IPS-NIHi7 (cell line): ENCODE results near the gene CACNA2D4.

Experiments used
- DNase-seq: peaks from one replicate; pipeline ENCODE4 v3.0.0; 2012; ENCODE audit warnings: mixed read lengths; ENCODE audit errors: extremely low spot score

The CACNA2D4 gene

DNA sequence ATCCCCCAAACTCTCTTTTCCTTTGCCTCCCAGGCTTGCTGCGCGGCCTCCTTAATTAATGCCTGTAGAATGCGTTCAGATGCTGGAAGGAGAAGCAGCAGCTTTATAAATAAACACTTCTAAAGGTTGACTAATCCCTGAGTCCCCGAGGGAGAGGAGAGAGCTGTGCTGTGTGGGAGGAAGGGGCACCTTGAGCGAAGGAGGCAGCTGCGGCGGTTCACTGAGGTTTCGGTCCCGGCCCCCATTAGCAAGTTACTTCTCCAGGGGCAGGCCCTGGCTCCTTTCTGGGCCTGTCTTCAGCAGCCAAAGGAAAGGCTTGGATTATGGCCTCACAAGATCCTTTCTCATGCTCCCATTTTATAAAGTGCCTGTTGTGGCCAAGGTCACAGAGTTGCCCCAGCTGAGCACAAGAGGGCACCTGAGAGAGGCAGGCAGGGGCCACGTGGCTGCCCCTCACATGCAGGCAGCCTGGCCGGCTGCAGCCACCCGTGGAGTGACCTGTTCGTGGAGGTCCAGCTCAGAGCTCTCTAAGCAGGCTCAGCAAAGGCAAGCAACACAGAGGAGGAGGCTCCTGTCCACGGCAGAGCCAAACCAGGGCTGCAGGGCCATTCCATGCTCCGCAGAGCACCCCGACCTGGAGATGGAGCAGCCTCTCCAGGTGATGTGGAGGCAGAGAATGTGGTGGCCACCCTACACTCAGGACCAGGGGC, 15.0 kb upstream of the CACNA2D4 start:
- no peak for DNase-seq

DNA sequence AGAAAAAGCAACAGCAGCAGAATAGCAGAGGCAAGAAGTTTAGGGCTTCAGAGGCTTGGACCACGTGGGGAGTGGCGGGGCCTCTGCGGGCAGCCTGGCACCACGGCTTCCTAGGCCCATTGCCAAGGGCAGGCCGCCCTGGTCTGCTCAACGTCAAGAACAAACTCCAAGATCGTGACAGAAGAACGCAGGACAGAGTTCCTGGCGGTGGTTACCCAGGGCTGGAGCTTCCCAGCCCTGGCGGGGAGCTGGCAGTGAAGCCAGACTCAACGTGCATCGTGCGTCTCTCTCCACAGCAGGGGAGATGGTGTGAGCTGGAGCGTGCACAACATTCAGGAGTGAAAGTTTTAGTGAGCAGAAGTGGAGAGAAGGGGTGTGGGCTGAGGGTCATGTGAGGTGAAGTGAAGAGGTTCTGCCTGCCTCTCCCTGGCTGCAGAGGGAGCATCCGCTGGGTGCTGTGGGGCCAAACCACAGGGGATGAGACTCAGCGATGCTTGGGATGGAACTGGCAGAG, 13.9 kb upstream of the CACNA2D4 start:
- DNase-seq: no peak

DNA sequence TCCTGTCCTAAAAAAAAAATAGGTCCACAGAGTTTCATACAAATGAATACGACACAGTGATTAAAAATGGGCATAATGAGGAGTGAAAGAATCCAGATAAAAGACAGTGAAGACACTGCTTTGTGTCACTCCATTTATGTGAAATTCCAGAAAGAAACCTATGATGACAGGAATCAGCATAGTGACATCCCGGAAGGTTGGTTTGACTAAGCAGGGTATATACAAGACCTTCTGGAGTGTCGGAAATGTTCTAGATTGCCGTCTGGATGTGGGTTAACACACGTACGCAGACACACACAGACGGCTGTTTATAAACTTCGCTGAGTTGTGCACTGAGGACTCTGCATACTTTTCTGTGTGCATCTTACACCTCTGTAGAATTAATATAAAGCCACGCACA, 13.2 kb upstream of the CACNA2D4 start:
- no peak for DNase-seq

- DNase-seq: no peak
These were observed 12.5 kb upstream of the CACNA2D4 start for GRCh38 chr12:1930803-1931597.

DNA sequence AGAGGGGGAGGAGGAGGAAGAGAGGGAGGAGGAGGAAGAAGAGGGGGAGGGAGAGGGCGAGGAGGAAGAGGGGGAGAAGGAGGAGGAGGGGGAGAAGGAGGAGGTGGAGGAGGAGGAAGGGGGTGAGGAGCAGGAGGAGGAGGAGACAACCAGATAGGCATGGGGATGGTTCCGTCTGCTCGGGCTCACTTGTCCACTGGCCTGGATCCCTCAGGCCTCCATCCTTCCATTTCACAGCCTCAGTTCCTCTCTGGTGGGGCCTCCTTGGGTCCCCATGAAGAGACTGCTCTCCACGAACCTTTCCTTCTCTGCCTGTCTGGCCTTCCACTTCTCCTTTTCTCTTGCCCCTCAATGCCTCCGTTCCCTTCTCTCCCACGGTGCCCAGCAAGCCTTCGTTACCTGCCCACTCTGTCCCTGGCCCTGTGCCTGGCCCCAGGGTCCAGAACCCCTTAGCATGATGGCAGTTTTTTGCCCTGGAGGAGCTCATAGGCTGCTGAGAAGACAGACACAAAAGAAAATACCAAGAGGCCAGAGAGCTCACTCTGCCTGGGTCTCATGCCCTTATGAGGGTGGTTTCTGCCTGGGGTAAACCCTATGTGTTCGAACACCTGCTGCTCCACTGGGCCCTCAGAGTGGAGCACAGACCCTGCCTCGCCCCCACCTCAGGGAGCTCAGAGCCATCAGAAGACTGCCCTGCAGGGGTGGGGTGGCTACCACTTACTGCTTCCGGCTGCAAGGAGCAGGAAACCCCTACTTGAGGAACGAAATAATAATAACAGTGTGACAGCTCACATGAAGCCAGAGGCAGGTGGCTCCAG, 11.7 kb upstream of the CACNA2D4 start:
- no peak for DNase-seq

DNA sequence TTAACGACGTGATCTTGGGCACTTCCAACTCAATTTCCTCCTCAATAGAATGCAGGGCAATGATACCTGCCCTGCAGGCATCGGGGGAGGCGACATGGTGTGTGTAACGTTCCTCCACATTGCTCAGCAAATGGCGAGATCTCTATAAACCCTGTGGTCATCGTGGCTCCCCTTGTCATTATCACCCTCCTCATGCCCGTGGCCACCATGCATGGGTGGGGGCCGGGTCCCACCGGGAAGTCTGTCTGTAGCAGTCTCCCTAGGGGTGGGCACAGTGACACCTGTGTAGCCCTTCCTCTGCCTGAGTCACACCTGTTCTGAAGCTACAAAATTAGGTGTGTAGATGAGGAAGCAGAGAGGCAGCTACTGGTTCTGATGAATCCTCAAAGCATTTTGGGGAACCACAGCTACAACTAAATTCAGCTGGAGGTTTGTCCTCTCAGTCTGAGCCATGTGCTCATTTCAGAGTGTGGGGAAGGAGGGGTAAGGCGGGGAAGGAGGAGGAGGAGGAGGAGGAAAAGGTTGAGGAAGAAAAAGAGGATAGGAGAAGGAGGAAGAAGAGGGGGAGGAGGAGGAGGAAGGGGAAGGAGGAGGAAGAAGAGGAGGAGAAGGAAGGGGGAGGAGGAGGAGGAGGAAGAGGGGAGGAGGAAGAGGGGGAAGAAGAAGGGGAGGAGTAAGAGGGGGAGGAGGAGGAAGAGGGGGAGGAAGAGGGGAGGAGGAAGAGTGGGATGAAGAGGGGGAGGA, 11.0 kb upstream of the CACNA2D4 start:
- DNase-seq: no peak

GRCh38 chr12:1928439-1929121, 10.1 kb upstream of the CACNA2D4 start:
- no peak for DNase-seq

GRCh38 chr12:1927751-1928351, 9.4 kb upstream of the CACNA2D4 start:
- DNase-seq: no peak

GRCh38 chr12:1927051-1927680, 8.7 kb upstream of the CACNA2D4 start:
- no peak for DNase-seq

GRCh38 chr12:1926251-1926657, 7.8 kb upstream of the CACNA2D4 start:
- DNase-seq: no peak

GRCh38 chr12:1925684-1926006, 7.2 kb upstream of the CACNA2D4 start:
- DNase-seq: no peak

- DNase-seq: no peak
These were observed 6.7 kb upstream of the CACNA2D4 start for GRCh38 chr12:1924996-1925683.

GRCh38 chr12:1922985-1923384, 4.5 kb upstream of the CACNA2D4 start:
- no peak for DNase-seq

DNA sequence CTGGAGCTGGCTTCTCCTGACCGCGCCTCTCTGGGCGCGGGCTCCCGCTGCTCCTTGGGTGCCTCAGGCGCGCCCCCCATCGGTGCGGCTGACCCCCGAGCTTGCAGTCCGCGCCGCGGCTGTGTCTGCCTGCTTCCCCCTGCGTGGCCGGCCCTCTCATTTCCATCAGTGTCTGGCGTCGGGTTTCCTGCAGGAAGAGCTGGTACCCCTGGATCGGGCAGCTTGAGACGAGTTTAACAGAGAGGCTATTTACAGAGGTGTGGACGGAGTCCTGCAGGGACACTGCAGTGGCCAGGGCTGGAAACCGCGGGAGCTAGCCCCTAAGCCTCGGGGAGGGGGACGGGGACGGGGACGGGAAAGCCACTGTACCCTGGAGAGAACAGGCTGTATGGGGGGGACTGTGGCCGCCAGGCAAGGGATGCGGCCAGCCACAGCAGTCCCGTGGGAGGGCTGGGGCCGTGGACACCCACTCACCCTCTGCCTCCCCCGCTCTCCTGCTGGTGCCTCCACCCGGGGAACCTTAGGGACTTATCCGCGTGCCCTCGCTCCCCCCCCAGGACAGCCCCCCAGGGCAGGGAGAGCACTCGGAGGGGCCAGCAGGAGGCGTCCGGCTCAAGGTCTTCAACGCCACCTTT, 3.7 kb upstream of the CACNA2D4 start:
- no peak for DNase-seq

GRCh38 chr12:1920971-1921370, 2.5 kb upstream of the CACNA2D4 start:
- peak; percentile 10 for DNase-seq

DNA sequence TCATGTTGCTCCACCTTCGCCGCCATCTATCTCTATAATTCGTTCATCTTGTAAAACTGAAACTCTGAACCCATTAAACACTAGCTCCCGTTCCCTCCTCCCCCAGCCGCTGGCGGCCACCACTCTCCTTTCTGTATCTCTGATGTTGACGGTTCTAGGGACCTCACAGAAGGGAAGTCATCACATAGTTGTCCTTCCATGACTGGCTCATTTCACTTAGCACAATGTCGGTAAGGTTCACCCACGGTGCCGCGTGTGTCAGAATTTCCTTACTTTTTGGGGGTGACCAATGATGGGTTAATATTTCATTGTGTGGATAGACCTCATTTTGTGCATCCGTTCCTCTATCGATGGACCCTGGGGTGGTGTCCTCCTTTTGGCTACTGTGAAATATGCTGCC, 2.0 kb upstream of the CACNA2D4 start:
- DNase-seq: no peak

DNA sequence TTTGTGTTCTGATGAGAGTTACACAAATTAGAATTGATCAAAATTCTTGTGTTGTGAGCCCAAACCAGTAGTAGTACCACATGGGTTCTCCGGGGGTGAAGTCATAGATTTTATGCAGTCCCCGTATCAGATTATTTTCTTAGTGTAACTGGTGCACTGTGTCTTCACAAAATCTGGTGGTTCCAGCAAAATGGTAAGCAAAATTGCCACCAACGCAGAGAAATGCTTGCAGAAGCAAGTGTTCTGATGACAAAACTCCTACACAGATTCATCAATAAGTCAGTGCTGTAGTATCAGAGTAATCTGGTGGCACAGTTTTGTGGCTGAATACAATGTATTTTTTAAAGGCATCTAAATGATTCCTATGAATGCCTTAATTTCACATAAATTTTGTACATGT, 1.3 kb upstream of the CACNA2D4 start:
- DNase-seq: no peak

GRCh38 chr12:1919284-1919683, 832 bp upstream of the CACNA2D4 start:
- DNase-seq: peak; percentile 5

- no peak for DNase-seq
These were observed 408 bp upstream of the CACNA2D4 start for GRCh38 chr12:1918884-1919236.
